Neutrophil (primary cell): Measurements from ENCODE around the gene ACACA.
"Not testable (repeated sequence)": the region's sequence is repeated elsewhere in the genome, so short reads cannot be mapped to it uniquely, and the experiment has no call there.

Experiments
- H3K27ac ChIP-seq: fragments of 200-600 bp; sonication (generic); 2 replicates; pipeline ENCODE4 v1.5.1; 2016; ENCODE audit warnings: mild to moderate bottlenecking, moderate library complexity
- H3K27me3 ChIP-seq: fragments of 200-600 bp; sonication (generic); 2 replicates; pipeline ENCODE4 v1.6.0; 2016; ENCODE audit warnings: mild to moderate bottlenecking
- H3K36me3 ChIP-seq: fragments of 200-600 bp; sonication (generic); 2 replicates; pipeline ENCODE4 v1.5.1; 2017
- H3K4me1 ChIP-seq, 2 experiments: fragments of 200-600 bp in 1 of 2; sonication (generic) in 1 of 2; 1 replicate in 1 of 2; 2 replicates in 1 of 2; pipeline versions ENCODE4 v1.5.1 to v1.6.1; 2013 to 2016; ENCODE audit warnings: low read depth in 1 of 2, low read length in 1 of 2, mild to moderate bottlenecking in 1 of 2, moderate library complexity in 1 of 2; ENCODE audit not compliant: control insufficient read depth in 1 of 2, insufficient read depth in 1 of 2
- H3K4me3 ChIP-seq, 2 experiments: fragments of 200-600 bp in 1 of 2; sonication (generic) in 1 of 2; 1 replicate in 1 of 2; 2 replicates in 1 of 2; pipeline ENCODE4 v1.5.1; 2013 to 2016; ENCODE audit warnings: low read depth in 1 of 2, low read length in 1 of 2, mild to moderate bottlenecking in 1 of 2, moderate library complexity in 1 of 2
- H3K9me3 ChIP-seq: fragments of 200-600 bp; sonication (generic); 2 replicates; pipeline ENCODE4 v1.5.1; 2016
- CTCF ChIP-seq: fragments of 200-600 bp; sonication (generic); IDR thresholded peaks from 2 replicates; pipeline ENCODE4 v1.5.1; 2016; ENCODE audit warnings: antibody characterized with exemption

Gene ACACA

GRCh38 chr17:37406635-37407461 is at the start of gene ACACA, which contains the start of gene TADA2A:
Gene ACACA (minus strand): TSS chr17:37406836. CDS start chr17:37406299, 537 bp downstream.
Gene TADA2A (plus strand): TSS chr17:37406886. CDS start chr17:37411366, 4,480 bp downstream.
- peak within 1 kb of the TSS; percentile 73 to 81 for H3K4me3 ChIP-seq
- H3K36me3 ChIP-seq: peaks cover 5% of the 10 kb centered on the region
- peak within 1 kb of the TSS; percentile 61 for H3K27ac ChIP-seq
- H3K27me3 ChIP-seq: no peaks in the 10 kb centered on the region
- H3K4me1 ChIP-seq: peaks cover 10 to 14% of the 10 kb centered on the region in 2 experiments
- peak; percentile 18 for TF ChIP-seq CTCF
- H3K9me3 ChIP-seq: no peaks in the 10 kb centered on the region

- Histone ChIP-seq H3K9me3 (no peaks in the 10 kb centered on the region), H3K27ac (no peak overlapping the region), H3K36me3 (peaks cover 40% of the 10 kb centered on the region), H3K4me3 (no peak overlapping the region), H3K4me1 (no peaks in the 10 kb centered on the region), H3K27me3 (no peaks in the 10 kb centered on the region)
- no peak for TF ChIP-seq CTCF
Observed at GRCh38 chr17:37450112-37450511, 43.5 kb upstream of the ACACA start.

GRCh38 chr17:37447641-37448040 is 41.0 kb upstream of the ACACA start:
- peaks cover 60% of the 10 kb centered on the region for H3K36me3 ChIP-seq
- no peak overlapping the region for H3K4me3 ChIP-seq
- H3K9me3 ChIP-seq: no peaks in the 10 kb centered on the region
- TF ChIP-seq CTCF: no peak
- no peaks in the 10 kb centered on the region for H3K27me3 ChIP-seq
- H3K4me1 ChIP-seq: no peaks in the 10 kb centered on the region
- H3K27ac ChIP-seq: no peak overlapping the region

- no peaks in the 10 kb centered on the region for H3K27me3 ChIP-seq
- H3K36me3 ChIP-seq: peaks cover 63% of the 10 kb centered on the region
- no peak for TF ChIP-seq CTCF
- no peak overlapping the region for H3K4me3 ChIP-seq
- H3K27ac ChIP-seq: no peak overlapping the region
- no peaks in the 10 kb centered on the region for H3K4me1 ChIP-seq
- H3K9me3 ChIP-seq: no peaks in the 10 kb centered on the region
Observed at GRCh38 chr17:37446027-37446426, 39.4 kb upstream of the ACACA start.

GRCh38 chr17:37441369-37442014 is 34.9 kb upstream of the ACACA start:
- H3K9me3 ChIP-seq, H3K27ac ChIP-seq: not testable (repeated sequence)
- H3K36me3 ChIP-seq: peaks cover 67% of the 10 kb centered on the region

GRCh38 chr17:37440424-37440823 is 33.8 kb upstream of the ACACA start:
- H3K36me3 ChIP-seq: peaks cover 65% of the 10 kb centered on the region
- no peaks in the 10 kb centered on the region for H3K4me1 ChIP-seq
- no peak overlapping the region for H3K4me3 ChIP-seq
- H3K27ac ChIP-seq: no peak overlapping the region
- no peaks in the 10 kb centered on the region for H3K9me3 ChIP-seq
- no peaks in the 10 kb centered on the region for H3K27me3 ChIP-seq
- TF ChIP-seq CTCF: no peak

More at GRCh38 chr17:37441369-37442014, 34.9 kb upstream of the ACACA start:
- H3K4me1 ChIP-seq, H3K27me3 ChIP-seq, H3K4me3 ChIP-seq: not testable (repeated sequence)
